ENCODE measurements around the gene KIF5B. TPM values are rescaled to one million over a fixed set of nuclear protein-coding genes. Genes with fewer than 3 reads are reported as not detected.
"Not testable (repeated sequence)": the region's sequence is repeated elsewhere in the genome, so short reads cannot be mapped to it uniquely, and the experiment has no call there.

KIF5B gene
- total and polyA plus RNA-seq, 10 of the 15 experiments (the other 5 are each of a cell fraction or from before 2014, with no cell fraction given), result 14.7 to 47.4 (median 33.1) TPM

- TF ChIP-seq ATF7 (IDR thresholded peaks at IDR 0.05; ENCODE audit: low read depth) (no peak), RFX5 (IDR thresholded peaks at IDR 0.05; ENCODE audit: low read depth, low read length) (no peak)
These were observed 12.3 kb upstream of the KIF5B start (continued) for GRCh38 chr10:32068569-32068968.

- H3K4me3 ChIP-seq; CTCF ChIA-PET; intact Hi-C loops (cut with micrococcal nuclease; ENCODE audit: unreplicated experiment); BruUV-seq (replicated peaks); H3K27me3 ChIP-seq (replicated peaks in 1 of 2; ENCODE audit: control insufficient read depth in 2 of 2, insufficient read depth in 2 of 2, low read length in 1 of 2); H3K36me3 ChIP-seq (ENCODE audit: control insufficient read depth in 2 of 2, insufficient read depth in 2 of 2, low read length in 1 of 2); H3K4me2 ChIP-seq (ENCODE audit: control insufficient read depth, insufficient read depth); DNase-seq (ENCODE audit: low read depth, low spot score); H3K9me3 ChIP-seq (replicated peaks; ENCODE audit: control insufficient read depth, insufficient read depth, low read length); H3K4me1 ChIP-seq (ENCODE audit: control insufficient read depth, insufficient read depth, low read length); H3K79me2 ChIP-seq (ENCODE audit: control insufficient read depth, insufficient read depth, low read length); H3K9ac ChIP-seq (ENCODE audit: control insufficient read depth, insufficient read depth, low read length); in situ Hi-C loops (cut with MboI); H4K20me1 ChIP-seq (ENCODE audit: control insufficient read depth, insufficient read depth); FAIRE-seq; POLR2A ChIA-PET; H2AFZ ChIP-seq (ENCODE audit: control insufficient read depth, low read depth, low read length); H3K27ac ChIP-seq (ENCODE audit: control insufficient read depth, insufficient read depth); ATAC-seq; RAD21 ChIA-PET (ENCODE audit: unreplicated experiment): not testable (repeated sequence)
- 56% methylated on average over 4 of the region's 5 CpGs for WGBS (ENCODE audit: insufficient coverage, insufficient replicate concordance, low lambda C conversion rate, missing lambda C conversion rate)
- SMC1A ChIA-PET (ENCODE audit: uncharacterized antibody, unreplicated experiment), result interaction anchor here (0.7 kb wide), 1 partner anchor 12 kb away, joined by 3 read pairs; no protein-coding TSS in a partner anchor
These were observed 11.7 kb upstream of the KIF5B start for GRCh38 chr10:32067931-32068330.

- H3K9ac ChIP-seq (ENCODE audit: control insufficient read depth, insufficient read depth, low read length), result no peak overlapping the region
- no peak overlapping the region for H3K27ac ChIP-seq (ENCODE audit: control insufficient read depth, insufficient read depth)
- H3K4me2 ChIP-seq (ENCODE audit: control insufficient read depth, insufficient read depth), result no peak overlapping the region
- DNase-seq (ENCODE audit: low read depth, low spot score) (no peak), ATAC-seq (no peak), FAIRE-seq (no peak)
- no peaks in the 10 kb centered on the region for H3K9me3 ChIP-seq (replicated peaks; ENCODE audit: control insufficient read depth, insufficient read depth, low read length)
- WGBS (ENCODE audit: insufficient coverage, insufficient replicate concordance, low lambda C conversion rate, missing lambda C conversion rate), result 59% methylated on average over 4 of the region's 4 CpGs
- H2AFZ ChIP-seq (ENCODE audit: control insufficient read depth, low read depth, low read length), result no peak overlapping the region
- no peak overlapping the region for H3K4me3 ChIP-seq
- SMC1A ChIA-PET (ENCODE audit: uncharacterized antibody, unreplicated experiment), result no interaction called here
- BruUV-seq (replicated peaks), result no TSS peak
- no peaks in the 10 kb centered on the region for H3K4me1 ChIP-seq (ENCODE audit: control insufficient read depth, insufficient read depth, low read length)
- RAD21 ChIA-PET (ENCODE audit: unreplicated experiment), result no interaction called here
- intact Hi-C loops (cut with micrococcal nuclease; ENCODE audit: unreplicated experiment), result no loop called here
- H3K36me3 ChIP-seq (ENCODE audit: control insufficient read depth in 2 of 2, insufficient read depth in 2 of 2, low read length in 1 of 2), result no peaks in the 10 kb centered on the region
- H4K20me1 ChIP-seq (ENCODE audit: control insufficient read depth, insufficient read depth), result no peaks in the 10 kb centered on the region
- in situ Hi-C loops (cut with MboI), result no loop called here
- H3K27me3 ChIP-seq (replicated peaks in 1 of 2; ENCODE audit: control insufficient read depth in 2 of 2, insufficient read depth in 2 of 2, low read length in 1 of 2), result no peaks in the 10 kb centered on the region
- H3K79me2 ChIP-seq (ENCODE audit: control insufficient read depth, insufficient read depth, low read length), result no peaks in the 10 kb centered on the region
- POLR2A ChIA-PET, result no interaction called here
- CTCF ChIA-PET, result interaction anchor here (0.6 to 1.6 kb wide), 2 partner anchors 104 to 244 kb away, joined by 3 to 4 read pairs; no protein-coding TSS in a partner anchor
- no peak for TF ChIP-seq FOS (IDR thresholded peaks at IDR 0.05; ENCODE audit: borderline replicate concordance, extremely low read depth, insufficient read length)
- TF ChIP-seq JUNB (IDR thresholded peaks at IDR 0.05), result no peak
- no peak for TF ChIP-seq HDGF (IDR thresholded peaks at IDR 0.05)
- TF ChIP-seq RFX5 (IDR thresholded peaks at IDR 0.05; ENCODE audit: low read depth, low read length), result no peak
- no peak for TF ChIP-seq PAX8 (IDR thresholded peaks at IDR 0.05)
- no peak for TF ChIP-seq EED (IDR thresholded peaks at IDR 0.05; ENCODE audit: low read depth)
- TF ChIP-seq PBX3 (IDR thresholded peaks at IDR 0.05; ENCODE audit: insufficient replicate concordance, low read depth, low read length), result no peak
- TF ChIP-seq IRF3 (IDR thresholded peaks at IDR 0.05), result no peak
- no peak for TF ChIP-seq JUND (IDR thresholded peaks at IDR 0.05; ENCODE audit: low read depth, low read length)
- no peak for TF ChIP-seq SKIL (IDR thresholded peaks at IDR 0.05; ENCODE audit: low read depth, poor library complexity, severe bottlenecking)
- TF ChIP-seq ATF3 (IDR thresholded peaks at IDR 0.05; ENCODE audit: borderline replicate concordance, extremely low read depth, low read depth, low read length), result no peak
These were observed 9.6 kb upstream of the KIF5B start for GRCh38 chr10:32065856-32066255.

Measured in GM12878 (cell line).